CD14-positive monocyte (primary cell): Measurements from ENCODE around the gene CEBPG. TPM values are rescaled to one million over a fixed set of nuclear protein-coding genes. Genes with fewer than 3 reads are reported as not detected.
A peak's percentile ranks its signal among the peaks of the same experiment; 100 is the strongest.

Experiments
- DNase-seq, 3 donors: peaks; one replicate each; pipeline ENCODE4 v3.0.0-alpha.2; 2011 to 2022
- H2AFZ ChIP-seq: 2 replicates; pipeline ENCODE4 v1.6.0; 2012; ENCODE audit warnings: mild to moderate bottlenecking, low read depth, low read length, inconsistent platforms; ENCODE audit not compliant: insufficient read depth, poor library complexity, severe bottlenecking
- H3K27ac ChIP-seq, 2 donors: 1 replicate in 1 of 2; 2 replicates in 1 of 2; pipeline ENCODE4 v1.5.1; 2012 to 2013; ENCODE audit warnings: low read length in 2 of 2, control low read depth in 1 of 2, inconsistent platforms in 1 of 2, low read depth in 1 of 2, mild to moderate bottlenecking in 1 of 2
- H3K27me3 ChIP-seq, 2 donors: one replicate each; pipeline versions ENCODE4 v1.6.0 to v1.6.1; 2011 to 2013; ENCODE audit warnings: low read length in 2 of 2; ENCODE audit not compliant: control insufficient read depth in 2 of 2, insufficient read depth in 2 of 2
- H3K36me3 ChIP-seq, 2 donors: replicated peaks in 1 of 2; 1 replicate in 1 of 2; 2 replicates in 1 of 2; pipeline versions ENCODE4 v1.5.1 to v1.6.1; 2012 to 2013; ENCODE audit warnings: low read length in 2 of 2, control low read depth in 1 of 2, inconsistent platforms in 1 of 2, mild to moderate bottlenecking in 1 of 2; ENCODE audit not compliant: insufficient read depth in 2 of 2, control insufficient read depth in 1 of 2
- H3K4me1 ChIP-seq, 2 donors: 1 replicate in 1 of 2; 2 replicates in 1 of 2; pipeline versions ENCODE4 v1.5.1 to v1.6.1; 2012 to 2013; ENCODE audit warnings: low read length in 2 of 2, control low read depth in 1 of 2, inconsistent platforms in 1 of 2, mild to moderate bottlenecking in 1 of 2, moderate library complexity in 1 of 2; ENCODE audit not compliant: insufficient read depth in 2 of 2, control insufficient read depth in 1 of 2
- H3K4me2 ChIP-seq: replicated peaks from 2 replicates; pipeline ENCODE3; 2012; ENCODE audit warnings: low read length, moderate library complexity, mild to moderate bottlenecking; ENCODE audit not compliant: poor library complexity, severe bottlenecking; ENCODE audit errors: extremely low read depth
- H3K4me3 ChIP-seq, 3 experiments: fragments of 200-600 bp in 1 of 3; sonication (generic) in 1 of 3; replicated peaks in 1 of 3; 1 replicate in 2 of 3; 2 replicates in 1 of 3; pipeline ENCODE4 v1.5.1; 2011 to 2013; ENCODE audit warnings: low read length in 3 of 3, mild to moderate bottlenecking in 3 of 3, control low read depth in 2 of 3, low read depth in 2 of 3, inconsistent platforms in 1 of 3, moderate library complexity in 1 of 3
- H3K79me2 ChIP-seq: 2 replicates; pipeline ENCODE4 v1.6.0; 2012; ENCODE audit warnings: mild to moderate bottlenecking, control low read depth, inconsistent platforms, low read length, moderate library complexity; ENCODE audit not compliant: insufficient read depth
- H3K9ac ChIP-seq: 2 replicates; pipeline ENCODE4 v1.6.0; 2017; ENCODE audit warnings: low read length, mild to moderate bottlenecking; ENCODE audit not compliant: insufficient read depth, poor library complexity, severe bottlenecking
- H3K9me3 ChIP-seq, 2 donors: replicated peaks in 1 of 2; 1 replicate in 1 of 2; 2 replicates in 1 of 2; pipeline versions ENCODE4 v1.5.1 to v1.6.1; 2012 to 2013; ENCODE audit warnings: low read length in 2 of 2, control low read depth in 1 of 2; ENCODE audit not compliant: control insufficient read depth in 1 of 2, insufficient read depth in 1 of 2
- H4K20me1 ChIP-seq: 2 replicates; pipeline ENCODE4 v1.6.0; 2012; ENCODE audit warnings: mild to moderate bottlenecking, low read length, control low read depth, moderate library complexity; ENCODE audit not compliant: insufficient read depth
- H3K27ac Mint-ChIP-seq, 7 donors: one replicate each; pipeline ENCODE4 v1.8.0; 2020; ENCODE audit warnings: mild to moderate bottlenecking in 7 of 7, mixed read lengths in 7 of 7, moderate library complexity in 6 of 7, inconsistent platforms in 2 of 7
- H3K27me3 Mint-ChIP-seq, 3 donors: one replicate each; pipeline ENCODE4 v1.8.0; 2021 to 2022; ENCODE audit warnings: low read depth in 3 of 3, mild to moderate bottlenecking in 3 of 3, mixed read lengths in 3 of 3, moderate library complexity in 3 of 3, inconsistent platforms in 1 of 3
- H3K36me3 Mint-ChIP-seq, 2 donors: one replicate each; pipeline ENCODE4 v1.8.0; 2020; ENCODE audit warnings: mixed read lengths in 2 of 2, inconsistent platforms in 1 of 2, mild to moderate bottlenecking in 1 of 2
- H3K4me1 Mint-ChIP-seq: one replicate; pipeline ENCODE4 v1.8.0; 2020; ENCODE audit warnings: mild to moderate bottlenecking, mixed read lengths
- H3K4me3 Mint-ChIP-seq, 2 donors: one replicate each; pipeline ENCODE4 v1.8.0; 2020; ENCODE audit warnings: mild to moderate bottlenecking in 2 of 2, mixed read lengths in 2 of 2, moderate library complexity in 1 of 2
- H3K9me3 Mint-ChIP-seq, 7 donors: one replicate each; pipeline ENCODE4 v1.8.0; 2020 to 2022; ENCODE audit warnings: mixed read lengths in 7 of 7, mild to moderate bottlenecking in 6 of 7, moderate library complexity in 6 of 7, inconsistent platforms in 2 of 7
- WGBS: methylation state at CpG from one replicate; pipeline ENCODE4 v1.1.5; 2013; ENCODE audit warnings: missing lambda C conversion rate; ENCODE audit not compliant: insufficient coverage; 5-methylcytosine and 5-hydroxymethylcytosine counted together
- intact Hi-C, 2 donors: fragments of 100-400 bp; cut with micrococcal nuclease; formaldehyde crosslinking; loops; one replicate each; pipeline versions ENCODE4 v1.15.0 to v1.15.1; 2023
- polyA plus RNA-seq, 3 donors: library from polyadenylated mRNA; depleted of rRNA in 1 of 3; unstranded in 2 of 3; stranded (reverse) in 1 of 3; fragments of 300-500 nt in 2 of 3; fragments of >200 nt in 1 of 3; fragmentation: Illumina TruSeq in 2 of 3; gene quantifications; 1 replicate in 2 of 3; 2 replicates in 1 of 3; pipeline ENCODE4 v1.2.3, GENCODE V29; 2012 to 2021
- TF ChIP-seq, protein P1 (sequence below): fragments of 200-600 bp; IDR thresholded peaks from one replicate; pipeline ENCODE4 v1.8.0; 2022; ENCODE audit warnings: antibody characterized with exemption, mild to moderate bottlenecking

The CEBPG gene
- polyA plus RNA-seq, 3 donors, result 16.8 to 18.3 (median 17.8) TPM

DNA sequence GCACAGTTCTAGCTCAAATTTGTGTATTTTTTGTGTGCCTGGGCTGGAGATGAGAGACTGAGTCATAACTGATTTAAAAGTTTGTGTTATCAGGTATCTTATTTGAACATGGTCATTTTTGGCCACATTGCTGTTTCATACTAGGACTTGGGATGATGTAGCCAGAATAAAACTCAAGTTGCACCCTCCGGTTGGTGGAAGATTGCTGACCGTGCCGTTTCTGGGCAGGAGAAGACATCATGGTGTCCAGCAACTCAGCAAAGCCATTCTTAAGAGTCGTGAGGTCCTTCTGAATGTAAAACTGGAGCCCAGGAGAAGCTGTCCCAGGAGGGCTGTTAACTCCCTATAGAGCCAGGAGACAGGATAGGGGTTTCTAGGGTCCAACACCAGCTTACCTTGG is 7.6 kb downstream of the CEBPG start:
- H3K79me2 ChIP-seq, result peaks cover 100% of the 10 kb centered on the region
- TF ChIP-seq, protein P1, sequence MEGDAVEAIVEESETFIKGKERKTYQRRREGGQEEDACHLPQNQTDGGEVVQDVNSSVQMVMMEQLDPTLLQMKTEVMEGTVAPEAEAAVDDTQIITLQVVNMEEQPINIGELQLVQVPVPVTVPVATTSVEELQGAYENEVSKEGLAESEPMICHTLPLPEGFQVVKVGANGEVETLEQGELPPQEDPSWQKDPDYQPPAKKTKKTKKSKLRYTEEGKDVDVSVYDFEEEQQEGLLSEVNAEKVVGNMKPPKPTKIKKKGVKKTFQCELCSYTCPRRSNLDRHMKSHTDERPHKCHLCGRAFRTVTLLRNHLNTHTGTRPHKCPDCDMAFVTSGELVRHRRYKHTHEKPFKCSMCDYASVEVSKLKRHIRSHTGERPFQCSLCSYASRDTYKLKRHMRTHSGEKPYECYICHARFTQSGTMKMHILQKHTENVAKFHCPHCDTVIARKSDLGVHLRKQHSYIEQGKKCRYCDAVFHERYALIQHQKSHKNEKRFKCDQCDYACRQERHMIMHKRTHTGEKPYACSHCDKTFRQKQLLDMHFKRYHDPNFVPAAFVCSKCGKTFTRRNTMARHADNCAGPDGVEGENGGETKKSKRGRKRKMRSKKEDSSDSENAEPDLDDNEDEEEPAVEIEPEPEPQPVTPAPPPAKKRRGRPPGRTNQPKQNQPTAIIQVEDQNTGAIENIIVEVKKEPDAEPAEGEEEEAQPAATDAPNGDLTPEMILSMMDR, result no peak
- H3K4me3 ChIP-seq, result no peak overlapping the region
- 90% methylated on average over 4 of the region's 4 CpGs for WGBS
- no peaks in the 10 kb centered on the region for H3K9me3 ChIP-seq
- intact Hi-C loops, result no loop called here
- H3K36me3 Mint-ChIP-seq, result peaks cover 52 to 59% of the 10 kb centered on the region in 2 donors
- peaks cover 0 to 1% (median 0%) of the 10 kb centered on the region in 3 donors for H3K27me3 Mint-ChIP-seq
- H3K4me1 Mint-ChIP-seq, result peaks cover 67% of the 10 kb centered on the region
- peaks cover 15 to 61% of the 10 kb centered on the region in 2 donors for H3K36me3 ChIP-seq
- H3K4me1 ChIP-seq, result peaks cover 14 to 22% of the 10 kb centered on the region in 2 donors
- H2AFZ ChIP-seq, result no peak overlapping the region
- H3K9me3 Mint-ChIP-seq, result no peaks in the 10 kb centered on the region
- H3K4me2 ChIP-seq, result no peak overlapping the region
- H3K27me3 ChIP-seq, result no peaks in the 10 kb centered on the region
- no peak overlapping the region for H3K9ac ChIP-seq
- H3K4me3 Mint-ChIP-seq, result no peak overlapping the region
- peak overlapping the region in 1 of 2 donors; percentile 54 for H3K27ac ChIP-seq
- no peak for DNase-seq
- H4K20me1 ChIP-seq, result peaks cover 100% of the 10 kb centered on the region
- H3K27ac Mint-ChIP-seq, result peak overlapping the region in 3 of 7 donors; percentile 6 to 64 (median 54)

DNA sequence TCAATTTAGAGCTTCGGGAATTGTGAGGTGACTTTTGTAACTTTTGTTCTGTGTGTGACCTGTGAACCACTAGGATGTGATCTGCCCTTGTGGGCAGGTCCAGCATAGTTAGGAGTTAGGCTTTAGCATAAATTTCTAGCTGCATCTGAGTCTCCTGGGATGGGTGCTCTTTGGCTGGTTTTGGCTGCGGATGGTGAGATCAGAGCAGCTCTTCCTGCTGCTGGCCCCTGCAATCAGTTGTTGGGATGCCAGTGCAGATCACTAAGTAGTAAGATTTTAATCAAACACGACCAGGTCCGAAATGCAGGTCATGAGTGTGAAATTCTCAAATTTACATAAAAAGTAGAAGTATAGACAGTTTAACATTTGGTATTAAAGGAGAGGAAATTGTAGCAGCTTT is 8.5 kb downstream of the CEBPG start:
- peaks cover 6 to 13% of the 10 kb centered on the region in 2 donors for H3K4me1 ChIP-seq
- 88% methylated on average over 2 of the region's 4 CpGs for WGBS
- intact Hi-C loops, result no loop called here
- Mint-ChIP-seq H3K36me3 (peaks cover 53 to 65% of the 10 kb centered on the region in 2 donors), H3K4me3 (no peak overlapping the region), H3K9me3 (no peaks in the 10 kb centered on the region), H3K27me3 (peaks cover 0 to 1% (median 0%) of the 10 kb centered on the region in 3 donors), H3K4me1 (peaks cover 58% of the 10 kb centered on the region), H3K27ac (peak overlapping the region in 3 of 7 donors; percentile 9 to 63 (median 35))
- no peaks in the 10 kb centered on the region for H3K9me3 ChIP-seq
- no peak overlapping the region for H3K4me2 ChIP-seq
- H3K4me3 ChIP-seq, result no peak overlapping the region
- H3K27ac ChIP-seq, result peak overlapping the region in 1 of 2 donors; percentile 54
- DNase-seq, result no peak
- H3K36me3 ChIP-seq, result peaks cover 24 to 70% of the 10 kb centered on the region in 2 donors
- TF ChIP-seq, protein P1, result no peak
- H3K79me2 ChIP-seq, result peaks cover 100% of the 10 kb centered on the region
- no peaks in the 10 kb centered on the region for H3K27me3 ChIP-seq
- peaks cover 99% of the 10 kb centered on the region for H4K20me1 ChIP-seq
- H2AFZ ChIP-seq, result no peak overlapping the region
- H3K9ac ChIP-seq, result no peak overlapping the region
